Sigmoid colon (tissue), 4 donors: ENCODE results near the gene SEMA3B.

Source experiments
- POLR2A ChIP-seq, 2 donors: fragments of 450-650 bp; IDR thresholded peaks; one replicate each; pipeline ENCODE4 v1.6.1; 2016; ENCODE audit warnings: antibody characterized with exemption in 2 of 2, mild to moderate bottlenecking in 2 of 2, moderate library complexity in 2 of 2
- POLR2AphosphoS5 ChIP-seq, 4 donors: sonication (generic); formaldehyde crosslinking; IDR thresholded peaks; one replicate each; pipeline ENCODE4 v1.6.1; 2017; ENCODE audit warnings: antibody characterized with exemption in 4 of 4
- TF ChIP-seq, protein P1 (sequence below), 4 experiments: fragments of 450-650 bp in 3 of 4; fragments of 200-600 bp in 1 of 4; IDR thresholded peaks; one replicate each; pipeline ENCODE4 v1.5.1; 2016 to 2019; ENCODE audit warnings: antibody characterized with exemption in 4 of 4, mild to moderate bottlenecking in 3 of 4, moderate library complexity in 2 of 4

DNA sequence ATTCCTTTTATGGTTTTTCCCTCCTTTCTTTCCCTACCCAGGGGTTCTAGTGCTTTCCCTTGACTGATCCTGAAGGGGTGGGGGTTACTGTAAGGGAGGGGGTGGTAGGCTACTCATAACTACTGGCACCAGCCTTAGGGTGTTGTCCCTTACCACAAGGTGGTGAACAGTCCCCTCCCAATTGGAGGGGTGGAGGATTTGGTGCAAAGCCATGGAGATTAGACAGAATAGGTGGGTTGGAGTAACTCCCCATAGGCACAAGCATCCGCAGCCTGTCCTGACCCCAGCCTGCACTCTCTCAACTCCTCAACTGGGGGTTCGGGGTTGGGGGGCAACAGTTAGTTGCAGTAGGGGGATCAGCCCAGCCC, 56.1 kb downstream of the SEMA3B start:
- TF ChIP-seq POLR2AphosphoS5 (IDR thresholded peaks at IDR 0.05) = no peak
- TF ChIP-seq, protein P1, sequence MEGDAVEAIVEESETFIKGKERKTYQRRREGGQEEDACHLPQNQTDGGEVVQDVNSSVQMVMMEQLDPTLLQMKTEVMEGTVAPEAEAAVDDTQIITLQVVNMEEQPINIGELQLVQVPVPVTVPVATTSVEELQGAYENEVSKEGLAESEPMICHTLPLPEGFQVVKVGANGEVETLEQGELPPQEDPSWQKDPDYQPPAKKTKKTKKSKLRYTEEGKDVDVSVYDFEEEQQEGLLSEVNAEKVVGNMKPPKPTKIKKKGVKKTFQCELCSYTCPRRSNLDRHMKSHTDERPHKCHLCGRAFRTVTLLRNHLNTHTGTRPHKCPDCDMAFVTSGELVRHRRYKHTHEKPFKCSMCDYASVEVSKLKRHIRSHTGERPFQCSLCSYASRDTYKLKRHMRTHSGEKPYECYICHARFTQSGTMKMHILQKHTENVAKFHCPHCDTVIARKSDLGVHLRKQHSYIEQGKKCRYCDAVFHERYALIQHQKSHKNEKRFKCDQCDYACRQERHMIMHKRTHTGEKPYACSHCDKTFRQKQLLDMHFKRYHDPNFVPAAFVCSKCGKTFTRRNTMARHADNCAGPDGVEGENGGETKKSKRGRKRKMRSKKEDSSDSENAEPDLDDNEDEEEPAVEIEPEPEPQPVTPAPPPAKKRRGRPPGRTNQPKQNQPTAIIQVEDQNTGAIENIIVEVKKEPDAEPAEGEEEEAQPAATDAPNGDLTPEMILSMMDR (IDR thresholded peaks at IDR 0.05) = no peak
- no peak for TF ChIP-seq POLR2A (IDR thresholded peaks at IDR 0.05)
